SK-N-SH treated with all-trans-retinoic acid at 6 μM for 48 hours (cell line): Measurements from ENCODE around the gene PLA2G4A.

Source experiments
- ARNTL ChIP-seq: fragments of 450-650 bp; formaldehyde crosslinking; IDR thresholded peaks from 2 replicates; pipeline ENCODE4 v1.5.0; 2020; ENCODE audit warnings: low read depth, mild to moderate bottlenecking, moderate library complexity, borderline replicate concordance
- CREB5 ChIP-seq: fragments of 250-450 bp; sonication (Bioruptor Pico); IDR thresholded peaks from 2 replicates; pipeline ENCODE4 v1.5.1; 2020; ENCODE audit warnings: low read depth, mild to moderate bottlenecking, moderate library complexity
- CSDC2 ChIP-seq: fragments of 250-450 bp; sonication (Bioruptor Pico); IDR thresholded peaks from 2 replicates; pipeline ENCODE4 v1.5.0; 2020; ENCODE audit warnings: mild to moderate bottlenecking, moderate library complexity
- ESRRG ChIP-seq: fragments of 250-450 bp; sonication (Bioruptor Pico); IDR thresholded peaks from 2 replicates; pipeline ENCODE4 v1.6.1; 2021; ENCODE audit warnings: mild to moderate bottlenecking
- GLIS3 ChIP-seq: fragments of 250-450 bp; sonication (Bioruptor Pico); IDR thresholded peaks from 2 replicates; pipeline ENCODE4 v1.5.0; 2020; ENCODE audit warnings: mild to moderate bottlenecking, moderate library complexity
- PATZ1 ChIP-seq: fragments of 250-450 bp; sonication (Bioruptor Pico); IDR thresholded peaks from 2 replicates; pipeline ENCODE4 v1.8.0; 2020; ENCODE audit warnings: mild to moderate bottlenecking, moderate library complexity, borderline replicate concordance
- RARB ChIP-seq: fragments of 250-450 bp; sonication (Bioruptor Pico); IDR thresholded peaks from 2 replicates; pipeline ENCODE4 v1.8.0; 2021; ENCODE audit warnings: mild to moderate bottlenecking, moderate library complexity
- TOX ChIP-seq: fragments of 250-450 bp; sonication (Bioruptor Pico); IDR thresholded peaks from 2 replicates; pipeline ENCODE4 v1.8.0; 2021; ENCODE audit warnings: mild to moderate bottlenecking, moderate library complexity, borderline replicate concordance
- ZC3H10 ChIP-seq: fragments of 250-450 bp; sonication (Bioruptor Pico); IDR thresholded peaks from 2 replicates; pipeline ENCODE4 v1.5.1; 2021; ENCODE audit warnings: mild to moderate bottlenecking, moderate library complexity
- ZFP3 ChIP-seq: fragments of 250-450 bp; sonication (Bioruptor Pico); IDR thresholded peaks from 2 replicates; pipeline ENCODE4 v1.5.0; 2020; ENCODE audit warnings: mild to moderate bottlenecking, moderate library complexity
- ZFP30 ChIP-seq: fragments of 450-650 bp; formaldehyde crosslinking; IDR thresholded peaks from 2 replicates; pipeline ENCODE4 v1.5.0; 2022; ENCODE audit warnings: mild to moderate bottlenecking, moderate library complexity

DNA sequence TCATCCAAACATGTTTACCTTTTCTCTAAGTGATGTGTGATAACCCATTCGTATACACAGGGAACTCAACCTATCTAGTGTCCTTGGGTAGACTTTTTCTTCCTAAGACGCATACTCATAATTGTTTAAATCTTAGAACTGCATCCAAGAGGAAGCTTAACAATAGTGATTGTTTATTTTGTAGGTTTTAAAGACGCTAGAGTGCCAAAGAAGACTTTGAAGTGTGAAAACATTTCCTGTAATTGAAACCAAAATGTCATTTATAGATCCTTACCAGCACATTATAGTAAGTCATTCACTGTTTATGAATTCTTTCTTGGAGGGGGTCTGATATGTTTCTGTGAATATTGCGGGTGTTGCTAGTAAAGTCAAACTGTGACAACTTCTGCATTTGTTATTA lies 25.4 kb downstream of the PLA2G4A start:
- TF ChIP-seq CSDC2 (no peak), CREB5 (no peak), GLIS3 (CRISPR knock-in tag) (no peak), ZFP30 (CRISPR knock-in tag) (no peak), RARB (CRISPR knock-in tag) (no peak), PATZ1 (CRISPR knock-in tag) (no peak), ZC3H10 (CRISPR knock-in tag) (no peak), ZFP3 (CRISPR knock-in tag) (no peak), TOX (CRISPR knock-in tag) (no peak), ARNTL (CRISPR knock-in tag) (no peak), ESRRG (CRISPR knock-in tag) (no peak)
